ENCODE results near the gene CFAP61. TPM values are rescaled to one million over a fixed set of nuclear protein-coding genes. Genes with fewer than 3 reads are reported as not detected.

Gene CFAP61
- total RNA-seq, 1 experiment from 2014 or later = 0.61 TPM

- H3K9me3 Mint-ChIP-seq = no peaks in the 10 kb centered on the region
Measured at GRCh38 chr20:20207872-20208271, 155.5 kb downstream of the CFAP61 start.

More at GRCh38 chr20:20207872-20208271, 155.5 kb downstream of the CFAP61 start:
- H3K4me1 Mint-ChIP-seq = peaks cover 45% of the 10 kb centered on the region
- H3K27ac Mint-ChIP-seq = no peak overlapping the region
- no peak for TF ChIP-seq ZBTB21 (CRISPR knock-in tag; IDR thresholded peaks at IDR 0.05; ENCODE audit: borderline replicate concordance)
- TF ChIP-seq ATF2 (CRISPR knock-in tag; IDR thresholded peaks at IDR 0.05; ENCODE audit: borderline replicate concordance, low read depth) = no peak
- TF ChIP-seq NR2C2 (CRISPR knock-in tag; IDR thresholded peaks at IDR 0.05) = no peak
- TF ChIP-seq PRRX2 (CRISPR knock-in tag; IDR thresholded peaks at IDR 0.05) = no peak
- no peak for TF ChIP-seq AR (CRISPR knock-in tag; IDR thresholded peaks at IDR 0.05)
- TF ChIP-seq ZNF425 (CRISPR knock-in tag; conservative IDR thresholded peaks at IDR 0.05) = no peak
- TF ChIP-seq E2F5 (CRISPR knock-in tag; IDR thresholded peaks at IDR 0.05) = no peak
- TF ChIP-seq ELF4 (CRISPR knock-in tag; IDR thresholded peaks at IDR 0.05; ENCODE audit: low read depth) = no peak
- no peak for TF ChIP-seq NR1H2 (CRISPR knock-in tag; IDR thresholded peaks at IDR 0.05)
- TF ChIP-seq TP53 (CRISPR knock-in tag; IDR thresholded peaks at IDR 0.05) = no peak
- TF ChIP-seq USF2 (CRISPR knock-in tag; IDR thresholded peaks at IDR 0.05) = no peak
- no peak for TF ChIP-seq GTF2I (CRISPR knock-in tag; conservative IDR thresholded peaks at IDR 0.05)
- no peak for TF ChIP-seq HMGXB4 (CRISPR knock-in tag; IDR thresholded peaks at IDR 0.05)
- no peak for TF ChIP-seq ZBTB43 (CRISPR knock-in tag; IDR thresholded peaks at IDR 0.05)
- no peak for TF ChIP-seq IRF1 (CRISPR knock-in tag; IDR thresholded peaks at IDR 0.05)
- no peak for TF ChIP-seq EMX1 (CRISPR knock-in tag; IDR thresholded peaks at IDR 0.05)
- no peak for TF ChIP-seq FOXK1 (CRISPR knock-in tag; IDR thresholded peaks at IDR 0.05)
- TF ChIP-seq FOXJ3 (CRISPR knock-in tag; IDR thresholded peaks at IDR 0.05; ENCODE audit: borderline replicate concordance) = no peak
- ChIA-PET POLR2A (no interaction called here), CTCF (interaction anchor here (1.3 to 3.7 kb wide), 4 partner anchors 24 to 386 kb away, joined by 3 to 16 read pairs (median 7); no protein-coding TSS in a partner anchor)
- no peaks in the 10 kb centered on the region for H3K27me3 Mint-ChIP-seq (ENCODE audit: low read depth)
- ATAC-seq (no peak), DNase-seq (ENCODE audit: low spot score) (no peak)
- H3K36me3 Mint-ChIP-seq = no peaks in the 10 kb centered on the region
- no peak overlapping the region for H3K4me3 Mint-ChIP-seq
